Neuronal stem cell (in vitro differentiated cells): Measurements from ENCODE around the gene PSD2.

Experiments
- DNase-seq: peaks from one replicate; pipeline ENCODE4 v3.0.0-alpha.2; 2013; ENCODE audit warnings: low spot score
- H2AFZ ChIP-seq: one replicate; pipeline ENCODE4 v1.6.1; 2013; ENCODE audit warnings: mild to moderate bottlenecking, low read length, inconsistent platforms
- H2AK5ac ChIP-seq: 2 replicates; pipeline ENCODE4 v1.6.1; 2013; ENCODE audit warnings: low read depth, mild to moderate bottlenecking, inconsistent platforms, low read length, moderate library complexity, mixed read lengths
- H2BK120ac ChIP-seq: 2 replicates; pipeline ENCODE4 v1.6.1; 2013; ENCODE audit warnings: low read depth, mild to moderate bottlenecking, inconsistent platforms, low read length, moderate library complexity, mixed read lengths
- H2BK12ac ChIP-seq: one replicate; pipeline ENCODE4 v1.6.1; 2013; ENCODE audit warnings: low read length, inconsistent platforms
- H2BK15ac ChIP-seq: 2 replicates; pipeline ENCODE4 v1.6.1; 2013; ENCODE audit warnings: mild to moderate bottlenecking, low read length, inconsistent platforms, mixed read lengths
- H2BK5ac ChIP-seq: one replicate; pipeline ENCODE4 v1.6.1; 2013; ENCODE audit warnings: inconsistent platforms, mild to moderate bottlenecking, low read length, moderate library complexity
- H3K14ac ChIP-seq: one replicate; pipeline ENCODE4 v1.6.1; 2013; ENCODE audit warnings: low read length, inconsistent platforms
- H3K18ac ChIP-seq: 2 replicates; pipeline ENCODE4 v1.6.1; 2013; ENCODE audit warnings: low read length, inconsistent platforms
- H3K23ac ChIP-seq: 2 replicates; pipeline ENCODE4 v1.6.1; 2013; ENCODE audit warnings: low read depth, mild to moderate bottlenecking, mixed read lengths, low read length, inconsistent platforms; ENCODE audit not compliant: poor library complexity
- H3K27ac ChIP-seq: replicated peaks from 3 replicates; pipeline ENCODE4 v1.5.1; 2013; ENCODE audit warnings: low read length, inconsistent platforms
- H3K27me3 ChIP-seq, 3 experiments: 2 replicates each; pipeline ENCODE4 v1.6.1; 2013; ENCODE audit warnings: low read length in 3 of 3, mild to moderate bottlenecking in 2 of 3, inconsistent platforms in 1 of 3, low read depth in 1 of 3, mixed read lengths in 1 of 3, moderate library complexity in 1 of 3; ENCODE audit not compliant: control insufficient read depth in 3 of 3, insufficient read depth in 3 of 3
- H3K36me3 ChIP-seq, 2 donors: replicated peaks in 1 of 2; 2 replicates each; pipeline ENCODE4 v1.6.1; 2013; ENCODE audit warnings: low read length in 2 of 2; ENCODE audit not compliant: control insufficient read depth in 2 of 2, insufficient read depth in 2 of 2
- H3K4ac ChIP-seq: 2 replicates; pipeline ENCODE4 v1.6.1; 2013; ENCODE audit warnings: inconsistent platforms, mild to moderate bottlenecking, low read length, moderate library complexity
- H3K4me1 ChIP-seq, 2 donors: 1 replicate in 1 of 2; 2 replicates in 1 of 2; pipeline ENCODE4 v1.6.1; 2013; ENCODE audit warnings: low read length in 2 of 2, low read depth in 1 of 2; ENCODE audit not compliant: control insufficient read depth in 2 of 2, insufficient read depth in 1 of 2
- H3K4me2 ChIP-seq: one replicate; pipeline ENCODE4 v1.6.1; 2013; ENCODE audit warnings: mild to moderate bottlenecking, low read length, inconsistent platforms; ENCODE audit not compliant: insufficient read depth, poor library complexity, severe bottlenecking
- H3K4me3 ChIP-seq, 2 donors: 2 replicates each; pipeline ENCODE4 v1.5.1; 2013; ENCODE audit warnings: low read length in 2 of 2, mild to moderate bottlenecking in 2 of 2, inconsistent platforms in 1 of 2, moderate library complexity in 1 of 2
- H3K79me1 ChIP-seq: one replicate; pipeline ENCODE4 v1.6.1; 2013; ENCODE audit warnings: low read depth, mild to moderate bottlenecking, inconsistent platforms, low read length, moderate library complexity
- H3K9ac ChIP-seq: one replicate; pipeline ENCODE4 v1.6.1; 2013; ENCODE audit warnings: mild to moderate bottlenecking, low read depth, low read length, inconsistent platforms; ENCODE audit not compliant: poor library complexity
- H3K9me3 ChIP-seq, 2 donors: replicated peaks in 1 of 2; 2 replicates each; pipeline versions ENCODE3 to v1.6.1; 2013; ENCODE audit warnings: low read length in 2 of 2, mild to moderate bottlenecking in 2 of 2, inconsistent platforms in 1 of 2, low read depth in 1 of 2, mixed read lengths in 1 of 2, moderate library complexity in 1 of 2; ENCODE audit not compliant: control insufficient read depth in 2 of 2, insufficient read depth in 1 of 2
- H4K8ac ChIP-seq: one replicate; pipeline ENCODE4 v1.6.1; 2013; ENCODE audit warnings: low read depth, mild to moderate bottlenecking, inconsistent platforms, low read length, moderate library complexity
- H4K91ac ChIP-seq: one replicate; pipeline ENCODE4 v1.6.1; 2013; ENCODE audit warnings: low read length, low read depth, mild to moderate bottlenecking, inconsistent platforms; ENCODE audit not compliant: poor library complexity
- WGBS, 2 donors: extraction: QIAGEN DNeasy Blood & Tissue Kit; methylation state at CpG; one replicate each; pipeline ENCODE4 v1.1.7; 2013; ENCODE audit warnings: missing lambda C conversion rate in 2 of 2, mixed read lengths in 1 of 2; ENCODE audit not compliant: insufficient read length in 2 of 2, insufficient replicate concordance in 1 of 2; ENCODE audit errors: extremely low coverage in 2 of 2; 5-methylcytosine and 5-hydroxymethylcytosine counted together

PSD2 gene

GRCh38 chr5:139759219-139759721 lies 36.3 kb upstream of the PSD2 start:
- H2BK12ac ChIP-seq, result no peak overlapping the region
- H2AFZ ChIP-seq, result peak overlapping the region; percentile 56
- peak overlapping the region; percentile 44 for H3K18ac ChIP-seq
- H3K4me2 ChIP-seq, result no peak overlapping the region
- H3K14ac ChIP-seq, result no peak overlapping the region
- no peak overlapping the region for H3K23ac ChIP-seq
- no peaks in the 10 kb centered on the region for H3K36me3 ChIP-seq
- no peak overlapping the region for H3K9ac ChIP-seq
- H2BK120ac ChIP-seq, result no peak overlapping the region
- H3K4me1 ChIP-seq, result peaks cover 23 to 50% of the 10 kb centered on the region in 2 donors
- no peak overlapping the region for H4K8ac ChIP-seq
- no peak overlapping the region for H3K4me3 ChIP-seq
- peak overlapping the region; percentile 49 for H2AK5ac ChIP-seq
- H3K27me3 ChIP-seq, result peaks cover 5 to 69% (median 30%) of the 10 kb centered on the region in 3 experiments
- H2BK5ac ChIP-seq, result no peak overlapping the region
- no peak overlapping the region for H2BK15ac ChIP-seq
- no peak for DNase-seq
- H3K9me3 ChIP-seq, result no peaks in the 10 kb centered on the region
- H3K27ac ChIP-seq, result no peak overlapping the region
- H3K79me1 ChIP-seq, result no peaks in the 10 kb centered on the region
- no CpG with 5 or more reads among the region's 36 CpGs for WGBS, 2 donors
- no peak overlapping the region for H4K91ac ChIP-seq
- no peak overlapping the region for H3K4ac ChIP-seq

DNA sequence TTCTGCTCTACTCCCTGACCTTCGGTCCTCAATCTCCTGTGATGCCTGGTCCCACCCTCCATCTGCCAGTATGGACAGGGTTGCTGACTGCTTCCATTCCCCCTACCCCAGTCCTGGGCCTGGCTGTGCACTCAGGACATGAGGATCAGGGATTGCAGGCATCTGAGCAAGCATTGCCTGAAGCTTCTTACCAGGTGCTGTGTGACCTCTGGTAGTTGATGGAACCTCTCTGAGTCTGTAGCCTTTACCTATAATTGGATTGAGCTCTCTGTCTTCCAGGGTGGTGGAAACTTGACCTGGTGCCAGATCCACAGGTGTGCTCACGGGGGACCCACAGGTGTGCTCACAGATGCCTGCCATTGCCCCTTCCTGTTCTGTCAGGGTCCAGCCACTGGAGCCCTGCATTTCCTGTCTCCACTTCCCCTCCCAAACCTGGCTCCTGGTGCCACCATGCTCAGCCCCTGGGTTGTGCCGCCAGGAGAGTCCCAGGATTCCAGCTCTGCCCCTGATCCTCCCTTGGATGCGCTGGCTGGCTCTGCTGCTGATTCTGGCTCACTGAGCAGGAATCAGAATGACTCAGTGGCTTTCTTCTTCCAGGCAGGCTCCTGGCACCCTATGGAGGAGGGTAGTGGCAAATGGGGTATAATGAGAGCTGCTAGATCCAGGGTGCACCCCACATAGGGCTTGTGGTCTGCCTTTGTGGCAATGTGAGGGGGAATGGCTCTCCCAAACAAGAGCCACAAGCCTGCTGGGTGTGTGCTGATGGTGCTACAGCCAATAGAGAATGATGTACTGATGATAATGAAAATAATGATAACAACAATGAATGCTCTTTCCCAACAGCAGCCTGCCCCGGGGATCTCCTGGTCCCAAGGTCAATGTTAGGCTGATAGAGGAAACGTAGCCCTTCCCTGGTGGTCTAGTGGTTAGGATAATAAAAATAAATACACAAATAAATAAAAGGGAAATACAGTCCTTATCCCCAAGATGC lies 35.2 kb upstream of the PSD2 start:
- Histone ChIP-seq H3K4me1 (peaks cover 26 to 57% of the 10 kb centered on the region in 2 donors), H3K18ac (peak overlapping the region; percentile 3), H3K9me3 (no peaks in the 10 kb centered on the region), H2BK5ac (no peak overlapping the region), H3K79me1 (no peaks in the 10 kb centered on the region), H3K27me3 (peaks cover 0 to 65% (median 26%) of the 10 kb centered on the region in 3 experiments), H2BK120ac (no peak overlapping the region), H3K9ac (no peak overlapping the region), H2BK12ac (no peak overlapping the region), H3K23ac (peak overlapping the region; percentile 3), H3K27ac (no peak overlapping the region), H3K36me3 (no peaks in the 10 kb centered on the region), H2AFZ (no peak overlapping the region), H2BK15ac (no peak overlapping the region), H3K4ac (no peak overlapping the region), H2AK5ac (peak overlapping the region; percentile 11), H4K91ac (no peak overlapping the region), H4K8ac (no peak overlapping the region), H3K14ac (no peak overlapping the region), H3K4me2 (no peak overlapping the region), H3K4me3 (no peak overlapping the region)
- no peak for DNase-seq
- no CpG with 5 or more reads among the region's 6 CpGs for WGBS, 2 donors

- Histone ChIP-seq H3K9me3 (no peaks in the 10 kb centered on the region), H3K4me2 (no peak overlapping the region), H2AK5ac (no peak overlapping the region), H2BK120ac (no peak overlapping the region), H3K36me3 (no peaks in the 10 kb centered on the region), H3K14ac (no peak overlapping the region), H2BK15ac (no peak overlapping the region), H3K79me1 (no peaks in the 10 kb centered on the region), H3K4ac (no peak overlapping the region), H2AFZ (no peak overlapping the region), H3K18ac (no peak overlapping the region), H4K91ac (no peak overlapping the region), H2BK12ac (no peak overlapping the region), H2BK5ac (no peak overlapping the region), H3K4me3 (no peak overlapping the region), H3K4me1 (peaks cover 24 to 51% of the 10 kb centered on the region in 2 donors), H3K9ac (no peak overlapping the region), H3K27me3 (peaks cover 0 to 60% (median 26%) of the 10 kb centered on the region in 3 experiments), H3K23ac (no peak overlapping the region), H3K27ac (no peak overlapping the region), H4K8ac (no peak overlapping the region)
- no peak for DNase-seq
- WGBS, 2 donors, result no CpG with 5 or more reads among the region's 3 CpGs
Measured at GRCh38 chr5:139761057-139761450, 34.6 kb upstream of the PSD2 start.

GRCh38 chr5:139761501-139761900 lies 34.1 kb upstream of the PSD2 start:
- Histone ChIP-seq H3K18ac (no peak overlapping the region), H3K4me1 (peaks cover 21 to 46% of the 10 kb centered on the region in 2 donors), H3K9me3 (no peaks in the 10 kb centered on the region), H2BK12ac (no peak overlapping the region), H3K4ac (no peak overlapping the region), H3K4me2 (no peak overlapping the region), H3K14ac (no peak overlapping the region), H2BK15ac (no peak overlapping the region), H3K27me3 (peaks cover 0 to 60% (median 24%) of the 10 kb centered on the region in 3 experiments), H3K23ac (no peak overlapping the region), H3K79me1 (no peaks in the 10 kb centered on the region), H3K4me3 (no peak overlapping the region), H3K36me3 (no peaks in the 10 kb centered on the region), H4K8ac (no peak overlapping the region), H2AK5ac (peak overlapping the region; percentile 5), H4K91ac (no peak overlapping the region), H2BK120ac (no peak overlapping the region), H3K27ac (no peak overlapping the region), H2BK5ac (no peak overlapping the region), H2AFZ (no peak overlapping the region), H3K9ac (no peak overlapping the region)
- no CpG with 5 or more reads among the region's 4 CpGs for WGBS, 2 donors
- no peak for DNase-seq
